Stimulated activated CD8-positive, alpha-beta memory T cell treated with anti-CD3 and anti-CD28 coated beads, Interleukin-2, amount 100 ng/mL, for 48 hours (primary cell): Measurements from ENCODE around the gene SYNPO.

Experiments used
- DNase-seq, 2 donors: peaks; one replicate each; pipeline ENCODE4 v3.0.0-alpha.2; 2020; ENCODE audit warnings: low read depth in 2 of 2

The SYNPO gene

GRCh38 chr5:150640311-150641005 lies at the start of gene SYNPO:
SYNPO (plus strand) TSS chr5:150640660; CDS start chr5:150648276, 7,616 bp downstream.
- no peak for DNase-seq

- no peak for DNase-seq
Observed at GRCh38 chr5:150590979-150591695, 49.3 kb upstream of the SYNPO start.

- DNase-seq: no peak
Observed at GRCh38 chr5:150593593-150593992, 46.9 kb upstream of the SYNPO start.

- no peak for DNase-seq
Observed at GRCh38 chr5:150593996-150594395, 46.5 kb upstream of the SYNPO start.

- DNase-seq: no peak
Observed at GRCh38 chr5:150595466-150596031, 44.9 kb upstream of the SYNPO start.

GRCh38 chr5:150596313-150596712 lies 44.1 kb upstream of the SYNPO start:
- DNase-seq: no peak

- DNase-seq: no peak
Observed at GRCh38 chr5:150596826-150597225, 43.6 kb upstream of the SYNPO start.

GRCh38 chr5:150598006-150598405 lies 42.5 kb upstream of the SYNPO start:
- DNase-seq: no peak

GRCh38 chr5:150598821-150599273 lies 41.6 kb upstream of the SYNPO start:
- DNase-seq: no peak

GRCh38 chr5:150599281-150599680 lies 41.2 kb upstream of the SYNPO start:
- no peak for DNase-seq

- DNase-seq: no peak
Observed at GRCh38 chr5:150599917-150600511, 40.4 kb upstream of the SYNPO start.

- no peak for DNase-seq
Observed at GRCh38 chr5:150600616-150601490, 39.6 kb upstream of the SYNPO start.

- no peak for DNase-seq
Observed at GRCh38 chr5:150601491-150602345, 38.7 kb upstream of the SYNPO start.

- no peak for DNase-seq
Observed at GRCh38 chr5:150603052-150603451, 37.4 kb upstream of the SYNPO start.

GRCh38 chr5:150603491-150603890 lies 37.0 kb upstream of the SYNPO start:
- no peak for DNase-seq

- no peak for DNase-seq
Observed at GRCh38 chr5:150604010-150604409, 36.5 kb upstream of the SYNPO start.

GRCh38 chr5:150604894-150605440 lies 35.5 kb upstream of the SYNPO start:
- no peak for DNase-seq

GRCh38 chr5:150605546-150605945 lies 34.9 kb upstream of the SYNPO start:
- DNase-seq: no peak

GRCh38 chr5:150606476-150606875 lies 34.0 kb upstream of the SYNPO start:
- DNase-seq: no peak

- no peak for DNase-seq
Observed at GRCh38 chr5:150607105-150607504, 33.4 kb upstream of the SYNPO start.
